Neutrophil (primary cell): Measurements from ENCODE around the gene YIF1B.

Experiments used
- H3K27ac ChIP-seq: fragments of 200-600 bp; sonication (generic); 2 replicates; pipeline ENCODE4 v1.5.1; 2016; ENCODE audit warnings: mild to moderate bottlenecking, moderate library complexity
- H3K27me3 ChIP-seq: fragments of 200-600 bp; sonication (generic); 2 replicates; pipeline ENCODE4 v1.6.0; 2016; ENCODE audit warnings: mild to moderate bottlenecking
- H3K36me3 ChIP-seq: fragments of 200-600 bp; sonication (generic); 2 replicates; pipeline ENCODE4 v1.5.1; 2017
- H3K4me1 ChIP-seq, 2 experiments: fragments of 200-600 bp in 1 of 2; sonication (generic) in 1 of 2; 1 replicate in 1 of 2; 2 replicates in 1 of 2; pipeline versions ENCODE4 v1.5.1 to v1.6.1; 2013 to 2016; ENCODE audit warnings: low read depth in 1 of 2, low read length in 1 of 2, mild to moderate bottlenecking in 1 of 2, moderate library complexity in 1 of 2; ENCODE audit not compliant: control insufficient read depth in 1 of 2, insufficient read depth in 1 of 2
- H3K4me3 ChIP-seq, 2 experiments: fragments of 200-600 bp in 1 of 2; sonication (generic) in 1 of 2; 1 replicate in 1 of 2; 2 replicates in 1 of 2; pipeline ENCODE4 v1.5.1; 2013 to 2016; ENCODE audit warnings: low read depth in 1 of 2, low read length in 1 of 2, mild to moderate bottlenecking in 1 of 2, moderate library complexity in 1 of 2
- H3K9me3 ChIP-seq: fragments of 200-600 bp; sonication (generic); 2 replicates; pipeline ENCODE4 v1.5.1; 2016
- CTCF ChIP-seq: fragments of 200-600 bp; sonication (generic); IDR thresholded peaks from 2 replicates; pipeline ENCODE4 v1.5.1; 2016; ENCODE audit warnings: antibody characterized with exemption

Gene YIF1B

GRCh38 chr19:38277549-38277948, 38.2 kb downstream of the YIF1B start:
- Histone ChIP-seq H3K27me3 (no peaks in the 10 kb centered on the region), H3K4me1 (no peaks in the 10 kb centered on the region), H3K36me3 (peaks cover 10% of the 10 kb centered on the region), H3K9me3 (no peaks in the 10 kb centered on the region), H3K27ac (no peak overlapping the region), H3K4me3 (no peak overlapping the region)
- TF ChIP-seq CTCF: no peak

GRCh38 chr19:38276942-38277517, 38.7 kb downstream of the YIF1B start:
- no peaks in the 10 kb centered on the region for H3K4me1 ChIP-seq
- no peak for TF ChIP-seq CTCF
- peaks cover 10% of the 10 kb centered on the region for H3K36me3 ChIP-seq
- H3K4me3 ChIP-seq: no peak overlapping the region
- no peak overlapping the region for H3K27ac ChIP-seq
- H3K27me3 ChIP-seq: no peaks in the 10 kb centered on the region
- no peaks in the 10 kb centered on the region for H3K9me3 ChIP-seq

- H3K9me3 ChIP-seq: no peaks in the 10 kb centered on the region
- H3K27ac ChIP-seq: no peak overlapping the region
- TF ChIP-seq CTCF: no peak
- no peak overlapping the region for H3K4me3 ChIP-seq
- H3K4me1 ChIP-seq: no peaks in the 10 kb centered on the region
- H3K36me3 ChIP-seq: no peaks in the 10 kb centered on the region
- H3K27me3 ChIP-seq: no peaks in the 10 kb centered on the region
Measured at GRCh38 chr19:38274739-38275138, 41.0 kb downstream of the YIF1B start.

GRCh38 chr19:38273499-38273898, 42.2 kb downstream of the YIF1B start:
- Histone ChIP-seq H3K9me3 (no peaks in the 10 kb centered on the region), H3K36me3 (no peaks in the 10 kb centered on the region), H3K27ac (no peak overlapping the region), H3K4me1 (no peaks in the 10 kb centered on the region), H3K27me3 (no peaks in the 10 kb centered on the region), H3K4me3 (no peak overlapping the region)
- TF ChIP-seq CTCF: no peak

GRCh38 chr19:38270587-38271167, 45.1 kb downstream of the YIF1B start:
- Histone ChIP-seq H3K9me3 (no peaks in the 10 kb centered on the region), H3K27me3 (no peaks in the 10 kb centered on the region)

More at GRCh38 chr19:38270587-38271167, 45.1 kb downstream of the YIF1B start:
- Histone ChIP-seq H3K4me1 (peaks cover 21 to 28% of the 10 kb centered on the region in 2 experiments), H3K4me3 (no peak overlapping the region), H3K27ac (no peak overlapping the region), H3K36me3 (no peaks in the 10 kb centered on the region)
- no peak for TF ChIP-seq CTCF
